ENCODE data around the gene EXOC3.
"Not testable (repeated sequence)": the region's sequence is repeated elsewhere in the genome, so short reads cannot be mapped to it uniquely, and the experiment has no call there.

The EXOC3 gene

DNA sequence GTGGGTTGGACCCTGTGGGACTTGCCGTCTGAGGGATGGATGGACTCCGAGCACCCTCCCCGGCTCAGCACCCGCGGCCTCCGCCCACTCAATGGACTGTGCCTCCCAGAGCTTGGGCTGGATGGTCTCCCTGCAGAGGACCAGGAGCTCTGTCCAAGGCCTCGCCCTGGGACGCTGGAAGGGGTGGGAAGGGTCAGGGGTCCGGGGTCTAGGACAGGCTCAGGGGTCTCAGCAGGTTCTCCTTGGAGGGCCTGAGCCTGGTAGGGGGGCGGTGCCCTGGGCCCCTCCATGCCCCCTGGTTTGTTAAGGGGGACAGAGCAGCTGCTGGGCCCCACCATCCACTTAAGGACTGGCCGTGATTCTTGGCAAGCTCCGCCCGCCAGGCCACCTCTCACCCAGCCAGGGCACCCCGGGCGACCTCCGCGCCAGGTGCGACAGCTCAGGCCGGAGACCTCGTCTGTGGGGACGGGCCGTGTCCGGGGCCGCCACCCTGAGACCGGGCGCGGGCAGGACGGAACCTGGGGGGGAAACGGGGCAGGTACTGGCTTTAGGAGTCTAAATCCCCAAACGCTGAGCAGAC is 29.2 kb downstream of the EXOC3 start:
- TF ChIP-seq, protein P1, sequence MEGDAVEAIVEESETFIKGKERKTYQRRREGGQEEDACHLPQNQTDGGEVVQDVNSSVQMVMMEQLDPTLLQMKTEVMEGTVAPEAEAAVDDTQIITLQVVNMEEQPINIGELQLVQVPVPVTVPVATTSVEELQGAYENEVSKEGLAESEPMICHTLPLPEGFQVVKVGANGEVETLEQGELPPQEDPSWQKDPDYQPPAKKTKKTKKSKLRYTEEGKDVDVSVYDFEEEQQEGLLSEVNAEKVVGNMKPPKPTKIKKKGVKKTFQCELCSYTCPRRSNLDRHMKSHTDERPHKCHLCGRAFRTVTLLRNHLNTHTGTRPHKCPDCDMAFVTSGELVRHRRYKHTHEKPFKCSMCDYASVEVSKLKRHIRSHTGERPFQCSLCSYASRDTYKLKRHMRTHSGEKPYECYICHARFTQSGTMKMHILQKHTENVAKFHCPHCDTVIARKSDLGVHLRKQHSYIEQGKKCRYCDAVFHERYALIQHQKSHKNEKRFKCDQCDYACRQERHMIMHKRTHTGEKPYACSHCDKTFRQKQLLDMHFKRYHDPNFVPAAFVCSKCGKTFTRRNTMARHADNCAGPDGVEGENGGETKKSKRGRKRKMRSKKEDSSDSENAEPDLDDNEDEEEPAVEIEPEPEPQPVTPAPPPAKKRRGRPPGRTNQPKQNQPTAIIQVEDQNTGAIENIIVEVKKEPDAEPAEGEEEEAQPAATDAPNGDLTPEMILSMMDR (conservative IDR thresholded peaks at IDR 0.05; ENCODE audit: low read depth, low read length): no peak
- peak overlapping the region; percentile 65 for H3K4me3 ChIP-seq (ENCODE audit: low read length)
- no peak for DNase-seq (ENCODE audit: low read depth)

DNA sequence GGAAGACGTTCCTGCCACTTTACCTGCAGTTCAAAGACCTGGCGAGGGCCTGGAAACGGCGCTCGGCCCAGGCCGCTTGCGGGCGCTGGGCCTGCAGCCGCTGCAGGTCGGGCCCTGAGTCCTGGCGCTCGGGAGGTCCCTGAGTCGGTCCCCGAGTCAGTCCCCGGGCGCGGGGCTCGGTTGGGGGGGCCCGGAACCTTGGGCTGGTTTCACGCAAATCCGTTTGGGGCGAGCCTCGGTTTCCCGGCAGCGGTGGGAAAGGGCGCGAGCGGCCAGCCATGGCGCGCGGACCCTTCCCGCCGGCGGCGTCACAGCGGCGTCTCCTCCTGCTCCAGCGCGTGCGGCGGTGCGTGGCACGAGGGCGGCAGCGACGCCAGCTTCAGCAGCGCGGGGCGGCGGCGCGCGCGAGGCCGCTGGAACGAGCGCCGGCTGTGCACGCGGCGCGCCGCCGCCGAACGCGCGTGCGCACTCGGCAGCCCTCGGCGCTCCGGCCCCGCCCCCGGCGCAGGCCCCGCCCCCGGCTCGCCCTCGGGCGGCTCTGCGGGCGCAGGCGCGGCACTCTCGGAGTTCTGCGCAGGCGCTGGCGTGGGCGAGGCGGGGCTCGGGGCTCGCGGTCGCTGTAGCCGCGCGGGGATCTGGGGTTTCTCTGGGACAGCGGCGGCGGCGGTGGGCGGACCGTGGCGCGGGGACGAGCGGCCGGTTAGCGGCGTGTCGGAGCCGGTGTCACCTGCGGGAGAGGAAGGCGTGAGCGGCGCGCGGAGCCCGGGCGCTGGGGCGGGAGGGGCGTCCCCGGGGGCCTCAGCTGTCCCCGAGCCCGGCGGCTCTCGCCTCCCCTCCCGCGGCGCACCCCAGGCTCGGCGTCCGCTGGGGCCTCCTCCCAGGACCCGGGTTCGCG is 29.9 kb downstream of the EXOC3 start:
- H3K4me3 ChIP-seq (ENCODE audit: low read length): peak overlapping the region; percentile 67
- DNase-seq (ENCODE audit: low read depth): peak; percentile 15
- TF ChIP-seq, protein P1 (conservative IDR thresholded peaks at IDR 0.05; ENCODE audit: low read depth, low read length): no peak

DNA sequence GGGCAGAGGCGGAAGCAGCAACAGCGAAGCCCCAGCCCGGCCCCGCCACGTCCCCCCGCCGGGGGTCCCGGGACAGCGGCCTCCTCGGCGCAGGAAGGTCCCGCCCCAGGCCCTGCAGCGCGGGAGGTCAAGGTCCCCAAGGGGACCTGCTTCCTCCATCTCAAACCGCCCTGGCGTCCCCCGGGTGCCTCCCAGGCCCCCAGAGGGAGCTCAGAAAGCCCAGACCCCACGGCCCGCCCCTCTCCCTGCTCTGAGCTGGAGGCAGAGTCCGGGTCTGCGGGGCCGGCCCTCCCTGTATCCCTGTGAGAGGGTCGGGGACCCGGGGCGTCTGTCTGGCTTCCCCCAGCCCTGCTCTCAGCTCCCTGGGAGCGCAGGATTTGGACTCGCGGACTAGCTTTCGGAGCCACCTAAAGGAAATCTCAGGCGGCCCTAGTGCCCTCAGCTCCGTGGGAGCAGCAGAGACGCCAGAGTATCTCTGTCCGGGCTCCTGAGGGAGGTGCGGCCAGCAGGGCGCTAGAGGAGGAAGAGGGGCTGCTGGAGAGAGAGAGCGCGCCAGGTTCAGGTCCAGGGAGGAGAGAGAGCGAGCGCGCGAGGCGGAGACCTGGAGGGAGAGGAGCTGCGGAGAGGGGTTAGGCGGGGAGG is 30.7 kb downstream of the EXOC3 start:
- peak overlapping the region; percentile 67 for H3K4me3 ChIP-seq (ENCODE audit: low read length)
- DNase-seq (ENCODE audit: low read depth): no peak
- TF ChIP-seq, protein P1 (conservative IDR thresholded peaks at IDR 0.05; ENCODE audit: low read depth, low read length): no peak

DNA sequence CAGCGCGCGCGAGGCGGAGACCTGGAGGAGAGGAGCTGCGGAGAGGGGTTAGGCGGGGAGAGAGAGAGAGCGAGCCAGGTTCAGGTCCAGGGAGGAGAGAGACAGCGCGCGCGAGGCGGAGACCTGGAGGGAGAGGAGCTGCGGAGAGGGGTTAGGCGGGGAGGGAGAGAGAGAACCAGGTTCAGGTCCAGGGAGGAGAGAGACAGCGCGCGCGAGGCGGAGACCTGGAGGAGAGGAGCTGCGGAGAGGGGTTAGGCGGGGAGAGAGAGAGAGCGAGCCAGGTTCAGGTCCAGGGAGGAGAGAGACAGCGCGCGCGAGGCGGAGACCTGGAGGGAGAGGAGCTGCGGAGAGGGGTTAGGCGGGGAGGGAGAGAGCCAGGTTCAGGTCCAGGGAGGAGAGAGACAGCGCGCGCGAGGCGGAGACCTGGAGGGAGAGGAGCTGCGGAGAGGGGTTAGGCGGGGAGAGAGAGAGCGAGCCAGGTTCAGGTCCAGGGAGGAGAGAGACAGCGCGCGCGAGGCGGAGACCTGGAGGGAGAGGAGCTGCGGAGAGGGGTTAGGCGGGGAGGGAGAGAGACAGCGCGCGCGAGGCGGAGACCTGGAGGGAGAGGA is 31.4 kb downstream of the EXOC3 start:
- not testable (repeated sequence) for DNase-seq (ENCODE audit: low read depth)
- peak overlapping the region; percentile 67 for H3K4me3 ChIP-seq (ENCODE audit: low read length)

DNA sequence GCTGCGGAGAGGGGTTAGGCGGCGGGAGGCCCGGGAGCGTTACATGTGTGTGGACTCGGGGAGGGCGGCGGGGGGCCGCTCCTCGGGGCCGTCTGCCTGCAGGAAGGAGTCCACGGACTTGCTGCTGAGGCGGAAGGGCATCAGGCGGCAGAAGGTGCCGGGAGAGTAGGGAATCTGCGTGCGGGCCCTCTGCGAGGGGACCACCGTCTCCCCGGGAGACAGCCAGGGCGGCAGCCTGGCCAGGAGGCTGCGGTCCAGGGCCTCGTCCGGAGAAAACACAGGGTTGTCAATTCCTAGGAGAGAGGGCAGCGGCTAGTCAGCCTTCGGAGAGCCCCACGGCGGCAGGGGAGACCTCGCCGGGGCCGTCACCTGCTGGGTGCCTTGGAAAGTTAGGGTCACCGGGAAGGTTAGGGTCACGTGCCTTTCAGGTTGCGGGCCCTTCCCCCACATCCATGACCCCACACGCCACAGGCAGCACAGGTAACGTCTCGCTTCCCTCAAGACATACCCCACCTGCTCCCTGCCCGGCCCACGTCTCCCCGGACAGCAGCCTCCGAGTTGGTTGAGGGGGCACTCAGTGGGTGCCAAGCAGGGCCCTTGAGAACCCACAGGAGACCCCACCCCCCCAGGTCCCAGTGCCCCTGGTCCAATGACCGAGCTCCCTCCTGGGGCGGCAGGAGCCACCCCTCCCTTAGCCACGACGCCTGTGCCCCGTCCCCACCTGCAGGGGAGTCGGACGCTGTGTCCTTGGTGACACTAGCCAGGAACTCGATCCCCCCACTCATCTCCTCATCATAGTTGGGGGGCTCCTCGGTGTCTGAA is 32.1 kb downstream of the EXOC3 start:
- no peak for DNase-seq (ENCODE audit: low read depth)
- peak overlapping the region; percentile 36 for H3K4me3 ChIP-seq (ENCODE audit: low read length)
- TF ChIP-seq, protein P1 (conservative IDR thresholded peaks at IDR 0.05; ENCODE audit: low read depth, low read length): no peak

DNA sequence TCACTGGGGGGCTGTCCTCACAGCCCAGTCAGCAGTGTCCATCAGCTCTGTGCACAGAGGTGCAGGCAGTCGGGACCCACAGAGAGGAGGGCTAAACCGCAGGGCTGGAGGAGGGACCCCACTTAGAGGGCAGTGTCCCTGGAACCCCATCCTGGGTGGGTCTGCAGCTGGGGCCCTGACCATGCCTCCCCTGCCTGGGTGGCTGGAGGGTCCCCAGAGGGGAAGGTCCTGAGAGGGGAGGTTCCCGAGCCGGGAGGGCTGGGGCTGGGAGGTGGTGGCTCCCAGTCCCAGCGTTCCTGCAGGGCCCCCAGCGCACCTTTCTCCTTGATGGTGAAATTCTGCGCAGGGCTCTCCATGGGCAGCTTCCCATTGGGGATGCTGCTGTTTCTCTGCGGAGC is 32.7 kb downstream of the EXOC3 start:
- H3K4me3 ChIP-seq (ENCODE audit: low read length): no peak overlapping the region
- TF ChIP-seq, protein P1 (conservative IDR thresholded peaks at IDR 0.05; ENCODE audit: low read depth, low read length): no peak
- DNase-seq (ENCODE audit: low read depth): no peak

All from retinal pigment epithelial cell (primary cell).